ENCODE measurements around the gene UTS2B. TPM values are rescaled to one million over a fixed set of nuclear protein-coding genes. Genes with fewer than 3 reads are reported as not detected.
A peak's percentile ranks its signal among the peaks of the same experiment; 100 is the strongest.

Gene UTS2B
- total and polyA plus RNA-seq, 2 of the 13 experiments (the other 11 are each of a cell fraction or from before 2014, with no cell fraction given), result 0.03 to 0.46 TPM

GRCh38 chr3:191328962-191329653 is 1.2 kb downstream of the UTS2B start, which contains the start of gene CCDC50 (continued):
- TF ChIP-seq NR0B2 (CRISPR knock-in tag; IDR thresholded peaks at IDR 0.05) (peak; percentile 70; the same call in 1 of the 2 replicates), ATM (IDR thresholded peaks at IDR 0.05; ENCODE audit: borderline replicate concordance) (no peak), ZNF326 (CRISPR knock-in tag; IDR thresholded peaks at IDR 0.05; ENCODE audit: borderline replicate concordance) (no peak), ZNF713 (CRISPR knock-in tag; IDR thresholded peaks at IDR 0.05) (no peak), ZNF737 (CRISPR knock-in tag; IDR thresholded peaks at IDR 0.05; ENCODE audit: borderline replicate concordance) (no peak), ARID3A (IDR thresholded peaks at IDR 0.05; ENCODE audit: low read depth, low read length) (peak; percentile 28; the same call in 1 of the 2 replicates), CEBPG (CRISPR knock-in tag; IDR thresholded peaks at IDR 0.05) (0 out of 2 replicates have a peak, but pooled peaks have one; percentile 12), ZNF569 (CRISPR knock-in tag; IDR thresholded peaks at IDR 0.05; ENCODE audit: borderline replicate concordance) (no peak), MAZ (IDR thresholded peaks at IDR 0.05; ENCODE audit: borderline replicate concordance, low read depth, low read length) (peak; percentile 69; the same call in 1 of the 2 replicates), MAZ (CRISPR knock-in tag; IDR thresholded peaks at IDR 0.05; ENCODE audit: low read depth) (peak; percentile 86), ZBTB2 (CRISPR knock-in tag; IDR thresholded peaks at IDR 0.05; ENCODE audit: low read depth) (peak; percentile 86; the same call in 1 of the 2 replicates), SMARCE1 (IDR thresholded peaks at IDR 0.05; ENCODE audit: borderline replicate concordance) (no peak), HMGA1 (CRISPR knock-in tag; conservative IDR thresholded peaks at IDR 0.05) (no peak), RAD21 (CRISPR knock-in tag; IDR thresholded peaks at IDR 0.05) (peak; percentile 56), DDIT3 (CRISPR knock-in tag; IDR thresholded peaks at IDR 0.05) (no peak), MBD4 (IDR thresholded peaks at IDR 0.05; ENCODE audit: borderline replicate concordance, low read length) (no peak), CBX5 (CRISPR knock-in tag; IDR thresholded peaks at IDR 0.05; ENCODE audit: borderline replicate concordance) (peak; percentile 78; the same call in 1 of the 2 replicates), ZNF570 (CRISPR knock-in tag; IDR thresholded peaks at IDR 0.05; ENCODE audit: borderline replicate concordance) (no peak), ZNF263 (CRISPR knock-in tag; IDR thresholded peaks at IDR 0.05) (peak; percentile 36; the same call in 1 of the 2 replicates), SRSF1 (optimal IDR thresholded peaks at IDR 0.05; ENCODE audit: low read depth, low read length) (peak; percentile 80), TFDP1 (CRISPR knock-in tag; IDR thresholded peaks at IDR 0.05; ENCODE audit: borderline replicate concordance) (peak; percentile 28; the same call in 1 of the 2 replicates), RBM39 (IDR thresholded peaks at IDR 0.05; ENCODE audit: low read depth, low read length, poor library complexity, severe bottlenecking) (peak; percentile 90), ZNF552 (CRISPR knock-in tag; IDR thresholded peaks at IDR 0.05; ENCODE audit: borderline replicate concordance) (0 out of 2 replicates have a peak, but pooled peaks have one; percentile 53), KDM5A (IDR thresholded peaks at IDR 0.05; ENCODE audit: borderline replicate concordance, low read length) (no peak), ZNF468 (CRISPR knock-in tag; IDR thresholded peaks at IDR 0.05) (no peak)
